ENCODE results near the gene SLC1A4. TPM values are rescaled to one million over a fixed set of nuclear protein-coding genes. Genes with fewer than 3 reads are reported as not detected.

SLC1A4 gene
- total and polyA plus RNA-seq, 10 of the 15 experiments (the other 5 are each of a cell fraction or from before 2014, with no cell fraction given): 10.8 to 43.2 (median 27.7) TPM

DNA sequence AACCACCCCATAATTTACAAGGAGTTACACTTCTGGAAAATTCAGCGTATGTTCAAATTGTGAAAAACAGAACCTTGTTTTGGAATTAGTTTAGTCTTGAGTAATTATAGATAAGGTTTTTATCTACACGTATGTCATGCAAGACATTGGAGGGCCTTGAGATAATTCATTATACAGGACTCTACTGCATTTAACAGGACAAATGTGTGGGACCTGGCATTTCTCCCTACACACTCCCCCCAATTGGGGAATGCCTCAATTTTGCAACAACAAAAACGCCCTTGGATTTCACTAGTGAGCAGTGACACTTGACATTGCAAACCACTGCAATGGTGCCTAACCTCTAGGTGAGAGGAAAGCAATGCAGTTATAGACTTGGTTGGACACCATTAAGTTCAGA, 11.4 kb downstream of the SLC1A4 start (continued):
- TF ChIP-seq, protein P1, sequence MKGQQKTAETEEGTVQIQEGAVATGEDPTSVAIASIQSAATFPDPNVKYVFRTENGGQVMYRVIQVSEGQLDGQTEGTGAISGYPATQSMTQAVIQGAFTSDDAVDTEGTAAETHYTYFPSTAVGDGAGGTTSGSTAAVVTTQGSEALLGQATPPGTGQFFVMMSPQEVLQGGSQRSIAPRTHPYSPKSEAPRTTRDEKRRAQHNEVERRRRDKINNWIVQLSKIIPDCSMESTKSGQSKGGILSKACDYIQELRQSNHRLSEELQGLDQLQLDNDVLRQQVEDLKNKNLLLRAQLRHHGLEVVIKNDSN (IDR thresholded peaks at IDR 0.05; ENCODE audit: borderline replicate concordance, extremely low read length, insufficient read depth, low read depth, low read length): no peak

DNA sequence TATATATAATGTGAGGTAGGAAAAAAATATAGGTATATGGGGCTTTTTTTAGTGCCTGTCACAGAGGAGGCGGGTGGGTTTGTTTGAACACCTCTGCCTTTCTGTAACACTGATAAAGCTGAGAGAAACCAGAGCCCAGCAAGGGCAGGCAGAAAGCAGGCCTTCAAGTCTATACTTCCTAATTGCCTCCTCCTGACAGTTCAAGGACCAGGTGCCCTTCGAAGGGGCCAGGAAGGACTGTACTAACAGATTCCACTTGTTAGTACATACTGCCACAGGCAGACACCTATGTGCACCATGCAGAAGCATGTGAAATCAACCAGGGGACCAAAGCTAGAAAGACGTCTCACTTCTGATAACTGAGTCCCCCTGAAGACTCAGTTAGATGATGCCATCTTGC, 13.8 kb downstream of the SLC1A4 start:
- no peak overlapping the region for H2AFZ ChIP-seq (ENCODE audit: control insufficient read depth, low read depth, low read length)
- no peak overlapping the region for H3K4me3 ChIP-seq
- POLR2A ChIA-PET: interaction anchor here (0.7 to 0.9 kb wide), 2 partner anchors 10 to 33 kb away, joined by 3 to 8 read pairs; no protein-coding TSS in a partner anchor
- H3K27ac ChIP-seq (ENCODE audit: control insufficient read depth, insufficient read depth): no peak overlapping the region
- no peak for DNase-seq (ENCODE audit: low read depth, low spot score)
- peaks cover 2% of the 10 kb centered on the region for H3K79me2 ChIP-seq (ENCODE audit: control insufficient read depth, insufficient read depth, low read length)
- SMC1A ChIA-PET (ENCODE audit: uncharacterized antibody, unreplicated experiment): no interaction called here
- no peak overlapping the region for H3K9ac ChIP-seq (ENCODE audit: control insufficient read depth, insufficient read depth, low read length)
- peaks cover 0 to 21% of the 10 kb centered on the region in 2 experiments; a peak in 3 of 4 replicates for H3K36me3 ChIP-seq (ENCODE audit: control insufficient read depth in 2 of 2, insufficient read depth in 2 of 2, low read length in 1 of 2)
- no peaks in the 10 kb centered on the region for H3K27me3 ChIP-seq (replicated peaks in 1 of 2; ENCODE audit: control insufficient read depth in 2 of 2, insufficient read depth in 2 of 2, low read length in 1 of 2)
- intact Hi-C loops (cut with micrococcal nuclease; ENCODE audit: unreplicated experiment): no loop called here
- in situ Hi-C loops (cut with MboI): no loop called here
- WGBS (ENCODE audit: insufficient coverage, insufficient replicate concordance, low lambda C conversion rate, missing lambda C conversion rate): 100% methylated on average over 3 of the region's 3 CpGs
- TF ChIP-seq, protein P2, sequence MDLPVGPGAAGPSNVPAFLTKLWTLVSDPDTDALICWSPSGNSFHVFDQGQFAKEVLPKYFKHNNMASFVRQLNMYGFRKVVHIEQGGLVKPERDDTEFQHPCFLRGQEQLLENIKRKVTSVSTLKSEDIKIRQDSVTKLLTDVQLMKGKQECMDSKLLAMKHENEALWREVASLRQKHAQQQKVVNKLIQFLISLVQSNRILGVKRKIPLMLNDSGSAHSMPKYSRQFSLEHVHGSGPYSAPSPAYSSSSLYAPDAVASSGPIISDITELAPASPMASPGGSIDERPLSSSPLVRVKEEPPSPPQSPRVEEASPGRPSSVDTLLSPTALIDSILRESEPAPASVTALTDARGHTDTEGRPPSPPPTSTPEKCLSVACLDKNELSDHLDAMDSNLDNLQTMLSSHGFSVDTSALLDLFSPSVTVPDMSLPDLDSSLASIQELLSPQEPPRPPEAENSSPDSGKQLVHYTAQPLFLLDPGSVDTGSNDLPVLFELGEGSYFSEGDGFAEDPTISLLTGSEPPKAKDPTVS (IDR thresholded peaks at IDR 0.05; ENCODE audit: low read depth, low read length): no peak
- TF ChIP-seq NR2F1 (conservative IDR thresholded peaks at IDR 0.05) (no peak), CEBPB (IDR thresholded peaks at IDR 0.05; ENCODE audit: borderline replicate concordance in 1 of 2, low read depth in 2 of 2, low read length in 2 of 2) (no peak), TCF7 (IDR thresholded peaks at IDR 0.05; ENCODE audit: borderline replicate concordance) (no peak), SPI1 (IDR thresholded peaks at IDR 0.05; ENCODE audit: borderline replicate concordance, insufficient read depth, low read depth, low read length) (no peak), MTA2 (IDR thresholded peaks at IDR 0.05; ENCODE audit: low read depth) (no peak), ETV6 (conservative IDR thresholded peaks at IDR 0.05 in 1 of 2, IDR thresholded peaks at IDR 0.05 in 1 of 2; ENCODE audit: borderline replicate concordance in 1 of 2, low read depth in 1 of 2) (no peak), RELA (IDR thresholded peaks at IDR 0.05; ENCODE audit: borderline replicate concordance, partially characterized antibody) (no peak), SIN3A (IDR thresholded peaks at IDR 0.05; ENCODE audit: low read depth, low read length) (no peak), EP300 (IDR thresholded peaks at IDR 0.05; ENCODE audit: borderline replicate concordance in 1 of 2, control insufficient read depth in 1 of 2, low read depth in 2 of 2, low read length in 2 of 2) (no peak), SMAD5 (IDR thresholded peaks at IDR 0.05; ENCODE audit: low read depth) (no peak), CHD1 (IDR thresholded peaks at IDR 0.05; ENCODE audit: low read depth, low read length) (no peak), ZNF217 (IDR thresholded peaks at IDR 0.05) (no peak), MXI1 (IDR thresholded peaks at IDR 0.05; ENCODE audit: low read depth, low read length) (no peak)
- TF ChIP-seq, protein P3, sequence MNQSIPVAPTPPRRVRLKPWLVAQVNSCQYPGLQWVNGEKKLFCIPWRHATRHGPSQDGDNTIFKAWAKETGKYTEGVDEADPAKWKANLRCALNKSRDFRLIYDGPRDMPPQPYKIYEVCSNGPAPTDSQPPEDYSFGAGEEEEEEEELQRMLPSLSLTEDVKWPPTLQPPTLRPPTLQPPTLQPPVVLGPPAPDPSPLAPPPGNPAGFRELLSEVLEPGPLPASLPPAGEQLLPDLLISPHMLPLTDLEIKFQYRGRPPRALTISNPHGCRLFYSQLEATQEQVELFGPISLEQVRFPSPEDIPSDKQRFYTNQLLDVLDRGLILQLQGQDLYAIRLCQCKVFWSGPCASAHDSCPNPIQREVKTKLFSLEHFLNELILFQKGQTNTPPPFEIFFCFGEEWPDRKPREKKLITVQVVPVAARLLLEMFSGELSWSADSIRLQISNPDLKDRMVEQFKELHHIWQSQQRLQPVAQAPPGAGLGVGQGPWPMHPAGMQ (IDR thresholded peaks at IDR 0.05; ENCODE audit: borderline replicate concordance): no peak
- TF ChIP-seq, protein P4, sequence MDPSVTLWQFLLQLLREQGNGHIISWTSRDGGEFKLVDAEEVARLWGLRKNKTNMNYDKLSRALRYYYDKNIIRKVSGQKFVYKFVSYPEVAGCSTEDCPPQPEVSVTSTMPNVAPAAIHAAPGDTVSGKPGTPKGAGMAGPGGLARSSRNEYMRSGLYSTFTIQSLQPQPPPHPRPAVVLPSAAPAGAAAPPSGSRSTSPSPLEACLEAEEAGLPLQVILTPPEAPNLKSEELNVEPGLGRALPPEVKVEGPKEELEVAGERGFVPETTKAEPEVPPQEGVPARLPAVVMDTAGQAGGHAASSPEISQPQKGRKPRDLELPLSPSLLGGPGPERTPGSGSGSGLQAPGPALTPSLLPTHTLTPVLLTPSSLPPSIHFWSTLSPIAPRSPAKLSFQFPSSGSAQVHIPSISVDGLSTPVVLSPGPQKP (IDR thresholded peaks at IDR 0.05; ENCODE audit: low read depth, low read length): no peak
- no TSS peak for BruUV-seq (replicated peaks)
- CTCF ChIA-PET: no interaction called here
- H3K4me1 ChIP-seq (ENCODE audit: control insufficient read depth, insufficient read depth, low read length): no peaks in the 10 kb centered on the region
- ATAC-seq: no peak
- H3K4me2 ChIP-seq (ENCODE audit: control insufficient read depth, insufficient read depth): no peak overlapping the region
- H4K20me1 ChIP-seq (ENCODE audit: control insufficient read depth, insufficient read depth): no peaks in the 10 kb centered on the region
- RAD21 ChIA-PET (ENCODE audit: unreplicated experiment): no interaction called here
- FAIRE-seq: no peak
- no peaks in the 10 kb centered on the region for H3K9me3 ChIP-seq (replicated peaks; ENCODE audit: control insufficient read depth, insufficient read depth, low read length)

Data from GM12878 (cell line).